SH-SY5Y (cell line): ENCODE results near the gene SLC35F5.

ENCODE experiments used
- GATA2 ChIP-seq: IDR thresholded peaks from 2 replicates; pipeline ENCODE4 v1.6.1; 2011; ENCODE audit warnings: mild to moderate bottlenecking, low read depth, low read length
- GATA3 ChIP-seq: IDR thresholded peaks from 2 replicates; pipeline ENCODE4 v1.6.1; 2011; ENCODE audit warnings: low read depth, mild to moderate bottlenecking, low read length, moderate library complexity

- TF ChIP-seq GATA2 (no peak), GATA3 (no peak)
Observed at GRCh38 chr2:113672326-113672932, 84.0 kb downstream of the SLC35F5 start.
